Neural progenitor cell (in vitro differentiated cells): Measurements from ENCODE around the gene USP35.

Source experiments
- CTCF ChIP-seq: fragments of 200-600 bp; sonication (generic); IDR thresholded peaks from 2 replicates; pipeline ENCODE4 v1.5.1; 2017; ENCODE audit warnings: antibody characterized with exemption, mild to moderate bottlenecking
- EZH2 ChIP-seq: fragments of 200-600 bp; sonication (generic); IDR thresholded peaks from 2 replicates; pipeline ENCODE4 v1.6.1; 2017; ENCODE audit warnings: antibody characterized with exemption, mild to moderate bottlenecking, moderate library complexity
- EZH2phosphoT487 ChIP-seq: fragments of 200-600 bp; sonication (generic); IDR thresholded peaks from 2 replicates; pipeline ENCODE4 v1.6.1; 2017; ENCODE audit warnings: antibody characterized with exemption

GRCh38 chr11:78259777-78260487, 71.2 kb downstream of the USP35 start:
- TF ChIP-seq EZH2 (no peak), CTCF (no peak), EZH2phosphoT487 (no peak)
